Lower leg skin (tissue), 4 donors: ENCODE measurements around the gene CCDC85C. TPM values are rescaled to one million over a fixed set of nuclear protein-coding genes. Genes with fewer than 3 reads are reported as not detected.
A peak's percentile ranks its signal among the peaks of the same experiment; 100 is the strongest.

Experiments
- DNase-seq, 2 donors: peaks; one replicate each; pipeline ENCODE4 v3.0.0-alpha.2; 2019; ENCODE audit warnings: low spot score in 2 of 2
- H3K4me3 ChIP-seq: fragments of 200-600 bp; sonication (generic); 2 replicates; pipeline ENCODE4 v1.5.1; 2017; ENCODE audit warnings: mild to moderate bottlenecking, low read depth; ENCODE audit not compliant: poor library complexity, severe bottlenecking
- POLR2A ChIP-seq, 2 donors: fragments of 450-650 bp; IDR thresholded peaks; one replicate each; pipeline ENCODE4 v1.6.1; 2016 to 2017; ENCODE audit warnings: antibody characterized with exemption in 2 of 2, mild to moderate bottlenecking in 1 of 2, moderate library complexity in 1 of 2
- WGBS, 2 donors: methylation state at CpG; one replicate each; pipeline ENCODE4 v1.1.5; 2018; 5-methylcytosine and 5-hydroxymethylcytosine counted together
- intact Hi-C: fragments of 100-400 bp; cut with DNase I; formaldehyde crosslinking; loops from one replicate; pipeline ENCODE4 v1.15.0; 2023; ENCODE audit warnings: low total_unique reads
- total RNA-seq, 4 donors: library from RNA; depleted of rRNA; stranded (reverse); fragments of >200 nt; gene quantifications; one replicate each; pipeline ENCODE4 v1.1.0, GENCODE V29; 2016
- TF ChIP-seq, protein P1 (sequence below), 3 donors: fragments of 450-650 bp; IDR thresholded peaks; one replicate each; pipeline ENCODE4 v1.5.1; 2016; ENCODE audit warnings: antibody characterized with exemption in 3 of 3, mild to moderate bottlenecking in 3 of 3, moderate library complexity in 2 of 3

Gene CCDC85C
- total RNA-seq, 4 donors from 2014 or later = 17.2 to 47.7 (median 33.3) TPM

DNA sequence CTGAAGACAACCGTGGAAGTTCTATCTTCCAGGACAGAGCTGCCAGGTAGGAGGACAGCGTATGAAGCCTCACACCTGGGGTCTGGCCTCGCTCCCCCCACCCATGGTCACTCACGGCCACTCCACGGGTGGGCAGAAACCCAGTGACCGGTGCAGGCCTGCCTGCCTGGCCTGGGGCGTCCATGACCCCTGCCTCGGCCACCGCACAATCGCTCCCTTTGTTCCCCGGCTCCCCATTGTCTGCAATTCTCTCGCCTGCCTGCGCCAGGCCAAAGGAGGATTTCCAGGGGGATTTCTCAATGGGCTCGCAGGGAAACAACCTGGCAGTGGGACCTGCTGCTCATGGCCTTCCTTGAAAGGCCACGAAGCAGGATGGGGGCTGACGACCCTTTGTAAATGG is 22.6 kb downstream of the CCDC85C start:
- no peak for DNase-seq
- H3K4me3 ChIP-seq = no peak overlapping the region
- TF ChIP-seq, protein P1, sequence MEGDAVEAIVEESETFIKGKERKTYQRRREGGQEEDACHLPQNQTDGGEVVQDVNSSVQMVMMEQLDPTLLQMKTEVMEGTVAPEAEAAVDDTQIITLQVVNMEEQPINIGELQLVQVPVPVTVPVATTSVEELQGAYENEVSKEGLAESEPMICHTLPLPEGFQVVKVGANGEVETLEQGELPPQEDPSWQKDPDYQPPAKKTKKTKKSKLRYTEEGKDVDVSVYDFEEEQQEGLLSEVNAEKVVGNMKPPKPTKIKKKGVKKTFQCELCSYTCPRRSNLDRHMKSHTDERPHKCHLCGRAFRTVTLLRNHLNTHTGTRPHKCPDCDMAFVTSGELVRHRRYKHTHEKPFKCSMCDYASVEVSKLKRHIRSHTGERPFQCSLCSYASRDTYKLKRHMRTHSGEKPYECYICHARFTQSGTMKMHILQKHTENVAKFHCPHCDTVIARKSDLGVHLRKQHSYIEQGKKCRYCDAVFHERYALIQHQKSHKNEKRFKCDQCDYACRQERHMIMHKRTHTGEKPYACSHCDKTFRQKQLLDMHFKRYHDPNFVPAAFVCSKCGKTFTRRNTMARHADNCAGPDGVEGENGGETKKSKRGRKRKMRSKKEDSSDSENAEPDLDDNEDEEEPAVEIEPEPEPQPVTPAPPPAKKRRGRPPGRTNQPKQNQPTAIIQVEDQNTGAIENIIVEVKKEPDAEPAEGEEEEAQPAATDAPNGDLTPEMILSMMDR (IDR thresholded peaks at IDR 0.05) = no peak
- no peak for TF ChIP-seq POLR2A (IDR thresholded peaks at IDR 0.05)
- intact Hi-C loops = no loop called here
- 82 to 100% methylated on average over 7 to 15 of the region's 16 CpGs for WGBS, 2 donors

DNA sequence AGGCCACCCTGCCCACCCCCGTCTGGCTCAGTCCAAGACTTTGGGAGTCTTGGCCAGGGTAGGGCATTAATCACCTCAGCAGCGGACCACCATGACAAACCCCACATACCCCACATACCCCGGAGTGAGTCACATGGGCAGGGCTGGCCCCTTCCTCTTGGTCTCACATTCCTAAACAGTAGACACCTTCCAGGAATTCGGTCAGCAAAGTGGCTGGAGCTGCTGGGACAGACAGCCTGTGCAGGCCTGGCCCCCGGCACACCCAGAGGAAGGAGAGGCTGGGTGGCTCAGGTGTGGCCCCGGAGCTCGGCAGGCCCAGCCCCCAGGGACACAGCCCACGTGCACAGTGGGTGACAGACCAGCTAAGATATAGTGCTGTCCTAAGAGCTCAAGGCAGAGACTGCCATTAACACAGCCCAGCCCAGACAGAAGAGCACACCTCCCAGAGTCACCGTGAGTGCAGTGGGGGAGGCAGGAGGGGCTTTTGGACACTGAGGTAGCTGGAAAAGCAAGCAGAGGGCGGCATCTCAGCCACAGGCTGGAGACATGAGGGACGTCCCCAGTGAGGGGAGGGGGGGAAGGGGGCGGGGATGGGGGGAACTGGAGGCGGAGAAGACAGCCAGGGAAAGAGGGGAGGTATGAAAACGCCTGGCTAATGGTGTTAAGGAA is 24.0 kb downstream of the CCDC85C start:
- no peak overlapping the region for H3K4me3 ChIP-seq
- WGBS, 2 donors = 31 to 52% methylated on average over 11 to 13 of the region's 14 CpGs
- intact Hi-C loops = no loop called here
- no peak for TF ChIP-seq POLR2A (IDR thresholded peaks at IDR 0.05)
- TF ChIP-seq, protein P1 (IDR thresholded peaks at IDR 0.05) = no peak
- no peak for DNase-seq

DNA sequence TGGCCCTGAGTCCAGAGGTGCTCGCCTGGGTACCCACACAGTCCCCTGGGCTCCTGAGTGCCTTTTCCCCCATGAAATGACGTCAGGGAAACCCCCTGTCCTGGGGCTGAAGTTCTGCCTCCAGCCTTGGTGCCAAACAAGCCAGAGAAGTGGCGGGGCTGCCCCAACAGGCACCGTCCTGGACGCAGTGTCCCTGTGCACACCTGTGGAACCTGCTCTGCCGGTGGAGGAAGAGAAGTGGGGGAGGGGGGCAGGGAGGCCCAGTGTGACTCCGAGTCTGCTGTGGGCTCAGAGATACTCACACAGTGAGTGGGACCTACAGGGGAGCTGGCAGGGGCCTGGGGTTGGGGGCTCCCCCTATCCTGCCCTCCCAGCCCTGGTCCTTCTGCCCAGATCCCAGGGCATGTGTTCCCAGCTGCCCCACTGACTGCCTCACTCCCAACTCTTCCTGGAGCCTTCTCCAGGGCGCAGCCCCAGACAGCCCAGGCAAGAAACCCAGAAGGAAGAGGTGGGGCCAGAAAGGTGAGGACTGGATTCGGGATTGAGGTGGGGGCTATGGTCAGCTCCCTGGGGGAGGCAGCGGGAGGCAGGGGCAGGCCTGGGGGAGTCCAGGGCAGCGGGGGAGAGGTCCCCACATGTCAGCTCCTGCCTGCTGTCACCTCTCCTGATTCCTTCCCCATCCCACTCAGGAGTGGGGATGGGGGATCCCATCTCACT is 24.7 kb downstream of the CCDC85C start:
- peak; percentile 59 to 90 for DNase-seq
- no peak overlapping the region for H3K4me3 ChIP-seq
- 49 to 51% methylated on average over 9 to 10 of the region's 11 CpGs for WGBS, 2 donors
- intact Hi-C loops = no loop called here
- TF ChIP-seq, protein P1 (IDR thresholded peaks at IDR 0.05) = no peak
- no peak for TF ChIP-seq POLR2A (IDR thresholded peaks at IDR 0.05)

DNA sequence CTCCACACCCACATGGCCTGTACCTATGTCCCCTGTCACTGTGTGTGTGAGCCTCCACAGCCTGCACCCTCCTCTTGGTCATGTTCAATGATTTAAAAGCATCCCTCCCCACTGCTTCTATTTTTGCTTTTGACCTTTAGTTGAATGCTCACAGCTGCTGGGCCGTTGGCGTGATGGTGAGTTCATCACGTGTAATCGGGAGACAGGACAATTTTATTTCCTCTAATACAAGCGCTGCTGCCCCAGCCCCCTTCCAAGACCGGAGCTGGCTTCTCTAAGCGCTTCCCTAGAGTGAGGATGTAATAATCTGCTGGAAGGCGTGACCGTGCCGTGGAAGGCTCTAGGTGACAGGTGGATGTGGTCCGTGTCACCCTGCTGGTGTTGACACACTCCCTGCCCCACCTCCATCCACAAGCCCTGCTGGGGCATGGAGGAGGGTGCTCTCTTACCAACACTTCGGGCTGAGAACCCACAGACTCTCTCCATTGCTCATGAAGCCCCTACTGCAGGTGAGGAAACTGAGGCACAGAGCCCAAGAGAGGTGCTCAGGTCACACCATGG is 25.4 kb downstream of the CCDC85C start:
- H3K4me3 ChIP-seq = no peak overlapping the region
- 44 to 50% methylated on average over 12 of the region's 12 CpGs for WGBS, 2 donors
- no peak for DNase-seq
- intact Hi-C loops = no loop called here
- TF ChIP-seq, protein P1 (IDR thresholded peaks at IDR 0.05) = no peak
- no peak for TF ChIP-seq POLR2A (IDR thresholded peaks at IDR 0.05)

DNA sequence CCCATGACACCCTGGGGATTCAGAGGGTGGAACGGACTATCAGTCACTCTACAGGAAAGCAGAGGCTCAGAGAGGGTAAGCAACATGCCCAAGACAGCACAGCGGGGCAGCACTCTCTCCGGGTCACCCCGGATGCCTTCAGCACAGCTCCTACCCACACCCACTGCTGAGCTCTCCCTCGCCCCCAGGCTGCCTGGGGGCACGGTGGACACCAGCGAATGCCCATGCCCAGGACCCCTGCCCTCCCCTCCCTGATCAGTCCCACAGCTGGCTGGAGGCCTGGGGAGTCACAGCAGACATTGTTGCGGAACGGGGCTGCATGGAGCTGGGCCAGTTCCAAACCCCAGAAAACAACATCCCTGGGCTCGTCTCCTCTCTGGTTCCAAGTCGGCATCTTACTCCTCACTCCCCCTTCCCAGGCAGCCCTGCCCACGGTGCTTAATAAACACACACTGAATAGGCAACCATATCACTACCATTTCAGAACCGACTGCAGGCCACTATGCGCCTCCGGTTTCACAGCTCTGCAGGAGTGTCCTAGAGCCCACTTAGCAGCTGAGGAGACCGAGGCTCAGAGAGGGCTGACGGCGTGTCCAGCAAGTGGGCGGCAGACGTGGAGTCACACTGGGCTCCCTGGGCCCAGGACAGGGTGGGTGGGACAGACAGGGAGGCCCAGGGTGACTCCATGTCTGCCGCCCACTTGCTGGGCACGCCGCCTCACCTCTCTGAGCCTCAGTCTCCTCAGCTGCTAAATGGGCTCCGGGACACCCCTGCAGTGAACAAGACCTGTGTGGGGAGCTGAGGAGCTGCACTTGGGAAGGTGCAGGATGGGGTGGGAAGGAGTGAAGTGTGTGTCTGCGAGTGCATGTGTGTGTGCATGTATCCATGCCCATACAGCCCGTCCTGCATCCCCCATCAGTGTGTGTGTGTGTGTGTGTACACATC is 27.0 kb downstream of the CCDC85C start:
- 60 to 71% methylated on average over 22 to 25 of the region's 26 CpGs for WGBS, 2 donors
- no peak for DNase-seq
- TF ChIP-seq POLR2A (IDR thresholded peaks at IDR 0.05) = no peak
- TF ChIP-seq, protein P1 (IDR thresholded peaks at IDR 0.05) = no peak
- H3K4me3 ChIP-seq = no peak overlapping the region
- intact Hi-C loops = no loop called here
